ENCODE data around the gene KIAA0232. TPM values are rescaled to one million over a fixed set of nuclear protein-coding genes. Genes with fewer than 3 reads are reported as not detected.

Gene KIAA0232
- total and polyA plus RNA-seq, 2 of the 8 experiments (the other 6 are each of a cell fraction or from before 2014, with no cell fraction given): 5.6 to 23.3 TPM

DNA sequence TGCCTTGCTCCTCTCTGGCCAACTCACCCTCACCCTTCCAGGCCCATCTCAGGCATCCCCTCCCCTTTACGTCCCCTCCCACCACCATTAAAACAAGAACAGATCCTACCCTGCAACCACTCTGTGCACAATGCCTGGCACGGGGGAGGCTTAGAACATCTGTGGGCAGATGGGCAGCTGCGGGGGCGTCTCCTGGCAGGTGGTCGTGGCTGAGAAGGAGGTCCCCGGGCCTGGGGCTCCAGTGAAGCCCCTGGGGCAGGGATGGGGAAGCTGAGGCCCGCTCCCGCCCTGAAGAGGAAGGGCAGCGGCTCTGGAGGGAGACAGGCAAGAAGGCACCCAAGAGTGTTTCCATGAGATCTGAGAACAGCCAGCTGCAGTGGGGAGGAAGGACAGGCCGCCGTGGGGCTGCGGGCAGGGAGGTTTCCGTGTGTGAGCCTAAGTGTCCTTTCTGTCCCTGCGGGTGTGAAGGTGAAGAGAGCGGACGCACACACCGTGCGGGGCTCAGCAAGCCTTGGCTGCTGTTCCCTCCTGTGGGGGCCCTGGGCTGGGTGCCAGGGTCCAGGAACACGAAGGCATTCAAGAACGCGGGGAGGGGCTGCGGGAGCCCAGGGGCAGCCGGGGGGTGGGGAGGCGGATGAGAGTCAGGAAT, 119.3 kb downstream of the KIAA0232 start (continued):
- TF ChIP-seq CHD7 (IDR thresholded peaks at IDR 0.05; ENCODE audit: insufficient replicate concordance, low read length) (no peak), TEAD4 (IDR thresholded peaks at IDR 0.05; ENCODE audit: low read depth, low read length) (no peak), KDM4A (IDR thresholded peaks at IDR 0.05; ENCODE audit: low read depth, low read length, severe bottlenecking) (no peak), TBP (IDR thresholded peaks at IDR 0.05; ENCODE audit: low read depth, low read length) (no peak), PHF8 (conservative IDR thresholded peaks at IDR 0.05; ENCODE audit: low read depth, low read length) (no peak), SIX5 (IDR thresholded peaks at IDR 0.05; ENCODE audit: low read depth, low read length) (no peak), RAD21 (IDR thresholded peaks at IDR 0.05 in 1 of 2, conservative IDR thresholded peaks at IDR 0.05 in 1 of 2; ENCODE audit: low read depth in 2 of 2, low read length in 2 of 2) (no peak), BRCA1 (IDR thresholded peaks at IDR 0.05; ENCODE audit: low read depth, low read length) (no peak), HDAC6 (IDR thresholded peaks at IDR 0.05; ENCODE audit: low read depth, low read length) (no peak), EGR1 (IDR thresholded peaks at IDR 0.05; ENCODE audit: borderline replicate concordance, low read depth, low read length) (no peak), CBX8 (IDR thresholded peaks at IDR 0.05; ENCODE audit: borderline replicate concordance, low read depth, low read length) (no peak)

Data from H1 (cell line).